PC-3 (cell line): ENCODE data around the gene RBP2. TPM values are rescaled to one million over a fixed set of nuclear protein-coding genes. Genes with fewer than 3 reads are reported as not detected.

ENCODE experiments used
- ATAC-seq: fragments of 200-7000 bp; cut with Tn5 transposase; 2 replicates; pipeline ENCODE4 v1.9.1; 2020; ENCODE audit warnings: mild to moderate bottlenecking, moderate library complexity
- BruUV-seq: library from RNA; stranded (reverse); fragments of 400-500 nt; replicated peaks from 2 replicates; lab custom pipeline; 2021; lab: Mats Ljungman, UMichigan
- CTCF ChIA-PET: fragments of 300-600 bp; sonication (Branson Sonifier 250); formaldehyde crosslinking; loops from one replicate; lab custom pipeline; 2022; ENCODE audit warnings: antibody characterized with exemption; lab: Charles Lee
- POLR2A ChIA-PET: fragments of 300-600 bp; sonication (Branson Sonifier 250); formaldehyde crosslinking; loops from one replicate; lab custom pipeline; 2022; ENCODE audit warnings: antibody characterized with exemption; ENCODE audit not compliant: unreplicated experiment; lab: Charles Lee
- DNase-seq: peaks from one replicate; pipeline ENCODE4 v3.0.0-alpha.2; 2015
- H2AFZ ChIP-seq: fragments of 300-600 bp; sonication (generic); 2 replicates; pipeline ENCODE4 v1.6.0; 2016; ENCODE audit warnings: antibody characterized with exemption, low read length
- H3F3A ChIP-seq: fragments of 300-600 bp; sonication (generic); one replicate; pipeline ENCODE4 v1.6.0; 2017; ENCODE audit warnings: antibody characterized with exemption, low read length, control low read depth, mild to moderate bottlenecking; ENCODE audit not compliant: unreplicated experiment
- H3K27ac ChIP-seq: fragments of 300-600 bp; sonication (generic); 2 replicates; pipeline ENCODE4 v1.5.1; 2016; ENCODE audit warnings: mild to moderate bottlenecking, low read length
- H3K27me3 ChIP-seq: fragments of 300-600 bp; sonication (generic); 2 replicates; pipeline ENCODE4 v1.6.1; 2016; ENCODE audit warnings: low read length, mixed read lengths
- H3K36me3 ChIP-seq: fragments of 300-600 bp; sonication (generic); 2 replicates; pipeline ENCODE4 v1.6.1; 2016; ENCODE audit warnings: low read depth, mixed run types, low read length, mixed read lengths
- H3K4me1 ChIP-seq: fragments of 300-600 bp; sonication (generic); 2 replicates; pipeline ENCODE4 v1.5.1; 2016; ENCODE audit warnings: low read length; ENCODE audit not compliant: insufficient read depth
- H3K4me2 ChIP-seq: fragments of 300-600 bp; sonication (generic); 2 replicates; pipeline ENCODE4 v1.6.0; 2016; ENCODE audit warnings: low read length
- H3K4me3 ChIP-seq: fragments of 300-600 bp; sonication (generic); 2 replicates; pipeline ENCODE4 v1.5.1; 2016; ENCODE audit warnings: mild to moderate bottlenecking, low read length, mixed read lengths
- H3K79me2 ChIP-seq: fragments of 300-600 bp; sonication (generic); 2 replicates; pipeline ENCODE4 v1.6.1; 2017; ENCODE audit warnings: low read length, mixed read lengths
- H3K9ac ChIP-seq: fragments of 300-600 bp; sonication (generic); 2 replicates; pipeline ENCODE4 v1.6.0; 2016; ENCODE audit warnings: mild to moderate bottlenecking, low read length
- H3K9me2 ChIP-seq: fragments of 300-600 bp; sonication (generic); replicated peaks from 2 replicates; pipeline ENCODE4 v1.6.1; 2016; ENCODE audit warnings: mixed run types, low read length, mixed read lengths
- H3K9me3 ChIP-seq: fragments of 300-600 bp; sonication (generic); 2 replicates; pipeline ENCODE4 v1.6.1; 2016; ENCODE audit warnings: low read length, mixed read lengths
- H4K20me1 ChIP-seq: fragments of 300-600 bp; sonication (generic); 2 replicates; pipeline ENCODE4 v1.6.1; 2016; ENCODE audit warnings: low read length, mixed read lengths
- CTCF ChIP-seq: fragments of 300-600 bp; sonication (generic); conservative IDR thresholded peaks from 2 replicates; pipeline ENCODE4 v1.5.1; 2017; ENCODE audit warnings: antibody characterized with exemption, low read depth, mild to moderate bottlenecking, low read length
- EZH2 ChIP-seq: fragments of 300-600 bp; sonication (generic); IDR thresholded peaks from one replicate; pipeline ENCODE4 v1.6.1; 2017; ENCODE audit warnings: antibody characterized with exemption, mild to moderate bottlenecking, low read length; ENCODE audit not compliant: unreplicated experiment
- EZH2phosphoT487 ChIP-seq: fragments of 300-600 bp; sonication (generic); IDR thresholded peaks from 2 replicates; pipeline ENCODE4 v1.6.1; 2018; ENCODE audit warnings: mild to moderate bottlenecking, antibody characterized with exemption, low read length, borderline replicate concordance
- intact Hi-C: fragments of 100-400 bp; cut with micrococcal nuclease; formaldehyde crosslinking; loops from 2 replicates; pipeline ENCODE4 v1.9.0; 2023
- total RNA-seq: library from RNA; depleted of rRNA; stranded (reverse); fragments of >200 nt; gene quantifications from 2 replicates; pipeline ENCODE4 v1.2.3, GENCODE V29; 2014

RBP2 gene
- total RNA-seq, 1 experiment from 2014 or later = not detected

GRCh38 chr3:139505829-139506386, 29.6 kb upstream of the RBP2 start:
- no peaks in the 10 kb centered on the region for H4K20me1 ChIP-seq
- H3K79me2 ChIP-seq = no peaks in the 10 kb centered on the region
- H3K9me2 ChIP-seq = no peaks in the 10 kb centered on the region
- H2AFZ ChIP-seq = no peak overlapping the region
- H3K4me1 ChIP-seq = no peaks in the 10 kb centered on the region
- no TSS peak for BruUV-seq
- H3K27me3 ChIP-seq = no peaks in the 10 kb centered on the region
- H3K36me3 ChIP-seq = no peaks in the 10 kb centered on the region
- ChIA-PET POLR2A (no interaction called here), CTCF (no interaction called here)
- intact Hi-C loops = no loop called here
- H3K9me3 ChIP-seq = no peaks in the 10 kb centered on the region
- H3K4me3 ChIP-seq = no peak overlapping the region
- no peaks in the 10 kb centered on the region for H3F3A ChIP-seq
- TF ChIP-seq EZH2phosphoT487 (no peak), EZH2 (no peak), CTCF (no peak)
- DNase-seq (no peak), ATAC-seq (no peak)
- H3K9ac ChIP-seq = no peak overlapping the region
- no peak overlapping the region for H3K4me2 ChIP-seq
- no peak overlapping the region for H3K27ac ChIP-seq

- Histone ChIP-seq H2AFZ (no peak overlapping the region), H3K36me3 (no peaks in the 10 kb centered on the region), H3K9ac (no peak overlapping the region), H3K4me2 (no peak overlapping the region), H3K9me2 (no peaks in the 10 kb centered on the region), H3K9me3 (no peaks in the 10 kb centered on the region), H3K4me1 (no peaks in the 10 kb centered on the region), H3K4me3 (no peak overlapping the region), H3K79me2 (no peaks in the 10 kb centered on the region), H3K27ac (no peak overlapping the region), H4K20me1 (no peaks in the 10 kb centered on the region), H3K27me3 (no peaks in the 10 kb centered on the region), H3F3A (no peaks in the 10 kb centered on the region)
- no TSS peak for BruUV-seq
- ChIA-PET CTCF (no interaction called here), POLR2A (no interaction called here)
- ATAC-seq (no peak), DNase-seq (peak; percentile 2)
- TF ChIP-seq CTCF = no peak
- TF ChIP-seq EZH2phosphoT487 = no peak
- no peak for TF ChIP-seq EZH2
- intact Hi-C loops = no loop called here
Measured at GRCh38 chr3:139499536-139499935, 23.2 kb upstream of the RBP2 start.

- Histone ChIP-seq H3K9me3 (no peaks in the 10 kb centered on the region), H3K4me3 (no peak overlapping the region), H3K4me1 (no peaks in the 10 kb centered on the region), H3K4me2 (no peak overlapping the region), H3K27ac (no peak overlapping the region), H3K79me2 (no peaks in the 10 kb centered on the region), H3K9me2 (no peaks in the 10 kb centered on the region), H3K27me3 (no peaks in the 10 kb centered on the region), H2AFZ (no peak overlapping the region), H3F3A (no peaks in the 10 kb centered on the region), H3K36me3 (no peaks in the 10 kb centered on the region), H4K20me1 (no peaks in the 10 kb centered on the region), H3K9ac (no peak overlapping the region)
- ChIA-PET CTCF (no interaction called here), POLR2A (no interaction called here)
- DNase-seq (no peak), ATAC-seq (no peak)
- intact Hi-C loops = no loop called here
- TF ChIP-seq EZH2phosphoT487 (no peak), EZH2 (no peak), CTCF (no peak)
- no TSS peak for BruUV-seq
Measured at GRCh38 chr3:139493826-139494385, 17.6 kb upstream of the RBP2 start.
